ENCODE data around the gene POU2F3. TPM values are rescaled to one million over a fixed set of nuclear protein-coding genes. Genes with fewer than 3 reads are reported as not detected.
A peak's percentile ranks its signal among the peaks of the same experiment; 100 is the strongest.

Gene POU2F3
- total and polyA plus RNA-seq, 2 of the 13 experiments (the other 11 are each of a cell fraction or from before 2014, with no cell fraction given), result not detected

DNA sequence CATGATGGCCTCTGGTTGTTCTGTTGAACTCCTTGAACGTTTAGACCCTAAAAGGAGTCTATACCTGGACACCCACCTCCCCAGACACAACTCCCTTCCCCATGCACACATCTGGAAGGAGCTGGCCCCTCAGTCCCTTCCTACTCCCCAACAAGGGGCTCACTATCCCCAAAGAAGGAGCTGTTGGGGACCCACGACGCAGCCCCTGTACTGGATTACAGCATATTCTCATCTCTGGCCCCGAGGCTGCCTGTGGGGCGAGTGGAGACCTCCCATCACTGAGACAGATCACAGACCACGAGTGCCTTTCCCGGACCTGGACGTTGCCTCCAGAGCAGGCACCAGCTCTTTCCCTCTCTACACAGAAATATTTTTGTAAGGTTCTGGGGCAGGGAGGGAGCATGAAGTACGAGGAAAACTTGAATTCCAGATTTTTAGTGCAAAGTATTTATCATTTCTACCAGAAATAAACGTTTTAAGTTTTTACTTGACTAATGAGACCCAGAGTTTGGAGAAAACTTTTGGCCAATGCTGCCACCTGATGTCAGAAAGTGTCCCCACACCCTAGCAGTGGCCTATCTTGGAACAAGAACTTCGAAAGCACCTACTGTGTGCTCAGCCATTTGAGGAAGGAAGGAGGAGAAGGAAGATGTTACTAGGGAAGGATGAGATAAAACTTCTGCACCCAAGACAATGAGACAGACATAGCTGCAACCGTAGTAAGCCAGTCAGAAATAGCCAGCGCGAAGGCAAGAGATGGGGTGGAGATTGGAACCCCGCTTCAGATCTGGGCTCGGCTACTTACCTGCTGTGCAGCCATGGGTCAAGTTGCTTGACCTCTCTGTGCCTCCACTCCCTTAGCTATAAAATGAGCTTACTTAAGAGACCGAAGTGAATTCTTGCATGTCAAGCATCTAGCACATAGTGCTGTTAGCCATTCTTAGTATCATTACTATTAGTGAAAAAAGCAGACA lies 10.2 kb upstream of the POU2F3 start:
- no peaks in the 10 kb centered on the region for H3K9me3 ChIP-seq (ENCODE audit: low read length)
- H2AFZ ChIP-seq (ENCODE audit: low read length), result no peak overlapping the region
- intact Hi-C loops (cut with micrococcal nuclease; ENCODE audit: unreplicated experiment), result loop anchor here (1.0 kb wide), 1 partner anchor 57 kb away; no protein-coding TSS in a partner anchor
- no peak overlapping the region for H3K4me2 ChIP-seq (ENCODE audit: low read depth, low read length)
- in situ Hi-C loops (cut with HindIII; ENCODE audit: extremely low pct_ligation_motif_present, low pct_unique_long_range_greater_than_20kb), result loop anchor here (5.0 kb wide), 1 partner anchor 57 kb away; no protein-coding TSS in a partner anchor
- H3K27ac ChIP-seq (ENCODE audit: extremely low read length, insufficient read depth, low read length), result no peak overlapping the region
- no peak for ATAC-seq
- WGBS (ENCODE audit: low lambda C conversion rate), result 79% methylated on average over 16 of the region's 17 CpGs
- peak; percentile 4 for FAIRE-seq
- ChIA-PET POLR2A (interaction anchor here (0.7 to 1.3 kb wide), 2 partner anchors 45 to 49 kb away, joined by 3 to 4 read pairs; no protein-coding TSS in a partner anchor), CTCF (ENCODE audit: low intra/inter-chr PET ratio, low total read pairs) (interaction anchor here (0.7 to 2.6 kb wide), 3 partner anchors 47 to 61 kb away, joined by 3 to 31 read pairs (median 5); no protein-coding TSS in a partner anchor)
- peaks cover 10 to 14% of the 10 kb centered on the region in 2 experiments; a peak in 2 of 5 replicates for H3K36me3 ChIP-seq (replicated peaks in 1 of 2; ENCODE audit: control insufficient read depth in 1 of 2, insufficient read depth in 2 of 2, low read length in 2 of 2)
- no peaks in the 10 kb centered on the region for H3K79me2 ChIP-seq (ENCODE audit: insufficient read depth, low read length)
- H3K4me3 ChIP-seq (replicated peaks in 1 of 3; ENCODE audit: insufficient read depth in 1 of 3, low read depth in 2 of 3, low read length in 3 of 3), result no peak overlapping the region
- H3K27me3 ChIP-seq (ENCODE audit: control insufficient read depth in 1 of 2, insufficient read depth in 2 of 2, low read length in 2 of 2), result peaks cover 0 to 28% of the 10 kb centered on the region in 2 experiments; a peak in 4 of 5 replicates
- no peaks in the 10 kb centered on the region for H3K4me1 ChIP-seq (ENCODE audit: insufficient read depth, low read length)
- peak; percentile 23 for DNase-seq (ENCODE audit: low spot score)
- H3K9ac ChIP-seq (ENCODE audit: insufficient read depth, low read depth, low read length), result no peak overlapping the region
- BruUV-seq (replicated peaks), result TSS peak; percentile 29
- peaks cover 2% of the 10 kb centered on the region; the same call in 1 of the 2 replicates for H4K20me1 ChIP-seq (ENCODE audit: insufficient read depth, low read length)
- TF ChIP-seq, protein P1, sequence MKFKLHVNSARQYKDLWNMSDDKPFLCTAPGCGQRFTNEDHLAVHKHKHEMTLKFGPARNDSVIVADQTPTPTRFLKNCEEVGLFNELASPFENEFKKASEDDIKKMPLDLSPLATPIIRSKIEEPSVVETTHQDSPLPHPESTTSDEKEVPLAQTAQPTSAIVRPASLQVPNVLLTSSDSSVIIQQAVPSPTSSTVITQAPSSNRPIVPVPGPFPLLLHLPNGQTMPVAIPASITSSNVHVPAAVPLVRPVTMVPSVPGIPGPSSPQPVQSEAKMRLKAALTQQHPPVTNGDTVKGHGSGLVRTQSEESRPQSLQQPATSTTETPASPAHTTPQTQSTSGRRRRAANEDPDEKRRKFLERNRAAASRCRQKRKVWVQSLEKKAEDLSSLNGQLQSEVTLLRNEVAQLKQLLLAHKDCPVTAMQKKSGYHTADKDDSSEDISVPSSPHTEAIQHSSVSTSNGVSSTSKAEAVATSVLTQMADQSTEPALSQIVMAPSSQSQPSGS (CRISPR knock-in tag; IDR thresholded peaks at IDR 0.05), result no peak
- no peak for TF ChIP-seq RORA (CRISPR knock-in tag; IDR thresholded peaks at IDR 0.05)
- TF ChIP-seq, protein P2, sequence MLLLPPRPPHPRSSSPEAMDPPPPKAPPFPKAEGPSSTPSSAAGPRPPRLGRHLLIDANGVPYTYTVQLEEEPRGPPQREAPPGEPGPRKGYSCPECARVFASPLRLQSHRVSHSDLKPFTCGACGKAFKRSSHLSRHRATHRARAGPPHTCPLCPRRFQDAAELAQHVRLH (CRISPR knock-in tag; IDR thresholded peaks at IDR 0.05; ENCODE audit: borderline replicate concordance, low read depth), result no peak
- TF ChIP-seq NAIF1 (CRISPR knock-in tag; IDR thresholded peaks at IDR 0.05; ENCODE audit: borderline replicate concordance), result no peak
- no peak for TF ChIP-seq RELA (CRISPR knock-in tag; IDR thresholded peaks at IDR 0.05)
- TF ChIP-seq, protein P3, sequence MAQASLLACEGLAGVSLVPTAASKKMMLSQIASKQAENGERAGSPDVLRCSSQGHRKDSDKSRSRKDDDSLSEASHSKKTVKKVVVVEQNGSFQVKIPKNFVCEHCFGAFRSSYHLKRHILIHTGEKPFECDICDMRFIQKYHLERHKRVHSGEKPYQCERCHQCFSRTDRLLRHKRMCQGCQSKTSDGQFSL (CRISPR knock-in tag; IDR thresholded peaks at IDR 0.05), result no peak
- TF ChIP-seq, protein P4, sequence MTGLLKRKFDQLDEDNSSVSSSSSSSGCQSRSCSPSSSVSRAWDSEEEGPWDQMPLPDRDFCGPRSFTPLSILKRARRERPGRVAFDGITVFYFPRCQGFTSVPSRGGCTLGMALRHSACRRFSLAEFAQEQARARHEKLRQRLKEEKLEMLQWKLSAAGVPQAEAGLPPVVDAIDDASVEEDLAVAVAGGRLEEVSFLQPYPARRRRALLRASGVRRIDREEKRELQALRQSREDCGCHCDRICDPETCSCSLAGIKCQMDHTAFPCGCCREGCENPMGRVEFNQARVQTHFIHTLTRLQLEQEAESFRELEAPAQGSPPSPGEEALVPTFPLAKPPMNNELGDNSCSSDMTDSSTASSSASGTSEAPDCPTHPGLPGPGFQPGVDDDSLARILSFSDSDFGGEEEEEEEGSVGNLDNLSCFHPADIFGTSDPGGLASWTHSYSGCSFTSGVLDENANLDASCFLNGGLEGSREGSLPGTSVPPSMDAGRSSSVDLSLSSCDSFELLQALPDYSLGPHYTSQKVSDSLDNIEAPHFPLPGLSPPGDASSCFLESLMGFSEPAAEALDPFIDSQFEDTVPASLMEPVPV (CRISPR knock-in tag; IDR thresholded peaks at IDR 0.05), result no peak
- TF ChIP-seq POLR2A (IDR thresholded peaks at IDR 0.05; ENCODE audit: insufficient read depth in 1 of 2, low read depth in 2 of 2, low read length in 2 of 2), result 0 out of 4 replicates have a peak, but pooled peaks of 1 of the 2 experiments have one; percentile 11
- TF ChIP-seq ZNF225 (CRISPR knock-in tag; IDR thresholded peaks at IDR 0.05), result no peak
- TF ChIP-seq GABPB1 (CRISPR knock-in tag; IDR thresholded peaks at IDR 0.05), result no peak
- no peak for TF ChIP-seq SATB2 (CRISPR knock-in tag; IDR thresholded peaks at IDR 0.05)
- TF ChIP-seq SP2 (CRISPR knock-in tag; IDR thresholded peaks at IDR 0.05), result no peak
